GM12875 (cell line): ENCODE data around the gene SDF2L1.

Experiments
- H3K4me3 ChIP-seq: one replicate; pipeline ENCODE4 v1.5.1; 2011; ENCODE audit warnings: low read depth, low read length, control low read depth
- TF ChIP-seq, protein P1 (sequence below): IDR thresholded peaks from 2 replicates; pipeline ENCODE4 v1.5.1; 2011; ENCODE audit warnings: low read depth, mild to moderate bottlenecking, control low read depth, inconsistent platforms, low read length, moderate library complexity, borderline replicate concordance; ENCODE audit not compliant: insufficient read depth

Gene SDF2L1

DNA sequence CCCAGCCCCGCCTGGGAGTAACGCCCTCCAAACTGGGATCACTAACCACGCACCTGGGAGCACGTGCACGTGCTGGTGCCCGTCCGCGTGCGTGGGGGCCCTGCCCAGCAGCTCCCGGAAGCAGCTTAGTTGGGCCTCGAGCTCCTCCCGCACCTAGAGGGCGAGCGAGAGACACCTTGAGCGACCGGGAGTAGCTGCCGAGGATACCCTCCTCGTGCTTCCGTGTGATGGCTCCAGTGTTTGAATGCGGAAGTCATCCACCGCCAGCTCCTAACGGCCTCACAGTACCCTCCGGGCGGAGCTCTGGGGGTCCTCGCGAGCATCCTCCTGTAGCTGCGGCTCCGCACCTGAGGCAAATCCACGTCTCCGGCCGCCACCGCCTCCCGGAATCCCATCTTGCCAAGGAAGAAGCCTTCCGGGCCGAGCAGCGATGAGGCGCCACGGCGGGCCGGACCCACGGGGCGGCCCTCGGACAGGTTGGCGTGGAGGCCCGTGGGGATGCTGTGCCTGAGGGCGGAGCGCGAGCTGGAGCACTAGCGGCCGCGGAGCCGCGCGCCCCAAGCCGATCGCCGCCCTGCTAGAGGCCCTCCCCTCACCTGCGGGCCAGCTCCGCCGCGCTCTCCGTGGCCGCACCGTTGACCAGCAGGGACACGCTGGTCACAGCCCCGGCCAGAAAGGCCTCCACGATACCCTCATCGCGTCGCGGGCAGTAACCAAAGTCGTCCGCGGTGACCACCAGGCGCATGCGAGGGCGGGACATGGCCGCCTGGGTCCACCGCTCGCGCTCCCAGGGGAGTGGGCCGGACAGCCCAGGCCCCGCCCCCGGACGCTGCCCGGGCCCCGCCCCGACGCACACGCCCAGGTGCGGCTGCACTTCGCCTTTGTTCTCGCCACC lies 12.6 kb upstream of the SDF2L1 start, which contains the start of gene YDJC:
YDJC (minus strand) TSS at position 768 of the 895 bp plus-strand sequence; CDS start at position 760, 8 bp downstream.
- H3K4me3 ChIP-seq = peak within 1 kb of the TSS; percentile 96
- TF ChIP-seq, protein P1, sequence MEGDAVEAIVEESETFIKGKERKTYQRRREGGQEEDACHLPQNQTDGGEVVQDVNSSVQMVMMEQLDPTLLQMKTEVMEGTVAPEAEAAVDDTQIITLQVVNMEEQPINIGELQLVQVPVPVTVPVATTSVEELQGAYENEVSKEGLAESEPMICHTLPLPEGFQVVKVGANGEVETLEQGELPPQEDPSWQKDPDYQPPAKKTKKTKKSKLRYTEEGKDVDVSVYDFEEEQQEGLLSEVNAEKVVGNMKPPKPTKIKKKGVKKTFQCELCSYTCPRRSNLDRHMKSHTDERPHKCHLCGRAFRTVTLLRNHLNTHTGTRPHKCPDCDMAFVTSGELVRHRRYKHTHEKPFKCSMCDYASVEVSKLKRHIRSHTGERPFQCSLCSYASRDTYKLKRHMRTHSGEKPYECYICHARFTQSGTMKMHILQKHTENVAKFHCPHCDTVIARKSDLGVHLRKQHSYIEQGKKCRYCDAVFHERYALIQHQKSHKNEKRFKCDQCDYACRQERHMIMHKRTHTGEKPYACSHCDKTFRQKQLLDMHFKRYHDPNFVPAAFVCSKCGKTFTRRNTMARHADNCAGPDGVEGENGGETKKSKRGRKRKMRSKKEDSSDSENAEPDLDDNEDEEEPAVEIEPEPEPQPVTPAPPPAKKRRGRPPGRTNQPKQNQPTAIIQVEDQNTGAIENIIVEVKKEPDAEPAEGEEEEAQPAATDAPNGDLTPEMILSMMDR = peak; percentile 92

DNA sequence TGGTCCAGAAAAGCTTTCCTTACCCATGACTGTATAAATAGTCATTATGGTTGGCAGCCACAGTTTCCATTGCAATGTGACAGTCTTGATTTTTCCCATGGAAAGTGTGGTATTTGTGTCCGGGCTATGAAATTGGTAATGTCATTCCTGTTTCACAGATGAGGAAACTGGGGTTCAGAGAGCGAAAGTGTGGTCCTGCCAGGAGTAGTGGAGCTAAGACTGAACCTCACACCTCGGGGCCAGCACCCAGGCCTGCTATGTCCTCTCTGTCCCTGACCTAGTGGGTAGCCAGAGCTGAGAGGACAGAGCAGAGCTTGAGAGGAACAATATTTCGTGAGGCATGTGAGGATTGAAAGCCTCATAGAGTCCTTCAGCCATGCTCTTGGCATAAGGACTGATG lies 11.1 kb upstream of the SDF2L1 start:
- TF ChIP-seq, protein P1 = no peak
- no peak overlapping the region for H3K4me3 ChIP-seq

GRCh38 chr22:21632237-21632895 lies 9.7 kb upstream of the SDF2L1 start, which contains the start of gene CCDC116:
TSS of gene CCDC116 (plus strand) at chr22:21632760. CDS start at chr22:21633182, 422 bp downstream.
- TF ChIP-seq, protein P1 = no peak
- H3K4me3 ChIP-seq = no peak within 1 kb of the TSS

- TF ChIP-seq, protein P1 = no peak
- H3K4me3 ChIP-seq = no peak overlapping the region
Measured at GRCh38 chr22:21632931-21633330, 9.2 kb upstream of the SDF2L1 start.

DNA sequence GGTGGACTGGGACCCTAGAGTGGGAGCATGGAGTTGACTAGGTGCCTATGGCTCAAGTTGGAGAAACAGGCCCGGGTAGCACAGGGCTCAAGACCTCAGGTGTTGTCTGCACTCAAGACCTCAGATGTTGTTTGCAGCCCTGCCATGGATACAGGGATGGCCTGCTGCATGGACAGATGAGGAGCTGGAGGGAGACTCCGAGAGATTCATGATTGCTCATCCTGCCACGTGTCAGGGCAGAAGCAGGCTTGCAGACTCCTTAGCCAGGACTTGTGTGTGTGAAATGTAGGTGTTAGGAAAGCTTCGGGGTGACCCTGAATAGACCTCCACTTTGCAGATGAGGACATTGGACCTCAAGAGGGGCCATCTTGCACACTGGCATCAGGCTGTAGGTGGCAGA lies 8.6 kb upstream of the SDF2L1 start:
- no peak overlapping the region for H3K4me3 ChIP-seq
- TF ChIP-seq, protein P1 = no peak

DNA sequence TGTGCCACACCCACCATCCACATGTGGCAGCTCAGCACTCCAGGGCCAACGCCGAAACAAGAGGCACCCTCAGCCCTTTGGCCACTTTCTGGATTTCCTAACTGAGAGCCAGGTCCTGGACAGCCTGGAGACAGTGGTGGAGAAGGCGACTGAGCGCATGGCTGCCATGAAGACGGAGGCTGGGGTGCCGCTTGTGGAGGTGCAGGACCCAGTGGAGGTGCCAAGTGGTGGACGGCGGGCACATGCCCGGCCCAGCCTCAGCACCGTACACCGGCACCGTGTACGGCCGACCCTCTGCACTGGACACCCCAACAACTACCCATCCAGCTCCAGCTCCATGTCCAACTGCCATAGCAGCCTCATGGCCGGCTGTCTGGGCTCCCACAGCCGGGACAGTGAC lies 8.0 kb upstream of the SDF2L1 start:
- H3K4me3 ChIP-seq = no peak overlapping the region
- TF ChIP-seq, protein P1 = no peak
